Adrenal gland (tissue), 5 donors: Measurements from ENCODE around the gene UNC13C.

Experiments used
- POLR2A ChIP-seq, 2 donors: fragments of 450-650 bp; IDR thresholded peaks; one replicate each; pipeline ENCODE4 v1.6.1; 2017; ENCODE audit warnings: antibody characterized with exemption in 2 of 2, mild to moderate bottlenecking in 2 of 2, moderate library complexity in 1 of 2
- TF ChIP-seq, protein P1 (sequence below), 6 experiments: fragments of 450-650 bp in 4 of 6; fragments of 200-600 bp in 2 of 6; sonication (generic) in 1 of 6; IDR thresholded peaks; 1 replicate in 5 of 6; 2 replicates in 1 of 6; pipeline versions ENCODE4 v1.5.1 to v1.8.0; 2016 to 2021; ENCODE audit warnings: antibody characterized with exemption in 6 of 6, mild to moderate bottlenecking in 2 of 6, moderate library complexity in 1 of 6
- donor health status: DM: no; HTN: no; CAD: no.

DNA sequence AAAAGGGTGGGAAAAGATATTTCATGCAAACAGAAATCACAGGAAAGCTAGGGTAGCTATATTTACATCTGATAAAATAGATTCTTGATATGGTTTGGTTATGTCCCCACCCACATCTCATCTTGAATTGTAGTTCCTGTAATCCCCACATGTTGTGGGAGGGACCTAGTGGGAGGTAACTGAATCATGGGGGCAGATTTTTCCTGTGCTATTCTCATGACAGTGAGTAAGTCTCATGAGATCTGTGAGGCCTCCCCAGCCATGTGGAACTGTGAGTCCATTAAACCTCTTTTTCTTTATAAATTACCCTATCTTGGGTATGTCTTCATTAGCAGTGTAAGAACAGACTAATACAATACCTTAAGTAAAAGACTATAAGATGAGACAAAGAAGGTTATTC lies 660.4 kb downstream of the UNC13C start:
- TF ChIP-seq, protein P1, sequence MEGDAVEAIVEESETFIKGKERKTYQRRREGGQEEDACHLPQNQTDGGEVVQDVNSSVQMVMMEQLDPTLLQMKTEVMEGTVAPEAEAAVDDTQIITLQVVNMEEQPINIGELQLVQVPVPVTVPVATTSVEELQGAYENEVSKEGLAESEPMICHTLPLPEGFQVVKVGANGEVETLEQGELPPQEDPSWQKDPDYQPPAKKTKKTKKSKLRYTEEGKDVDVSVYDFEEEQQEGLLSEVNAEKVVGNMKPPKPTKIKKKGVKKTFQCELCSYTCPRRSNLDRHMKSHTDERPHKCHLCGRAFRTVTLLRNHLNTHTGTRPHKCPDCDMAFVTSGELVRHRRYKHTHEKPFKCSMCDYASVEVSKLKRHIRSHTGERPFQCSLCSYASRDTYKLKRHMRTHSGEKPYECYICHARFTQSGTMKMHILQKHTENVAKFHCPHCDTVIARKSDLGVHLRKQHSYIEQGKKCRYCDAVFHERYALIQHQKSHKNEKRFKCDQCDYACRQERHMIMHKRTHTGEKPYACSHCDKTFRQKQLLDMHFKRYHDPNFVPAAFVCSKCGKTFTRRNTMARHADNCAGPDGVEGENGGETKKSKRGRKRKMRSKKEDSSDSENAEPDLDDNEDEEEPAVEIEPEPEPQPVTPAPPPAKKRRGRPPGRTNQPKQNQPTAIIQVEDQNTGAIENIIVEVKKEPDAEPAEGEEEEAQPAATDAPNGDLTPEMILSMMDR (IDR thresholded peaks at IDR 0.05), result no peak
- TF ChIP-seq POLR2A (IDR thresholded peaks at IDR 0.05), result no peak
